HepG2 (cell line): ENCODE measurements around the gene S100A7. TPM values are rescaled to one million over a fixed set of nuclear protein-coding genes. Genes with fewer than 3 reads are reported as not detected.

Source experiments
- ATAC-seq: fragments of 200-7000 bp; cut with Tn5 transposase; 3 replicates; pipeline ENCODE4 v1.9.1; 2020; ENCODE audit warnings: mild to moderate bottlenecking, moderate library complexity
- BruUV-seq: library from RNA; stranded (reverse); fragments of 400-500 nt; replicated peaks from 2 replicates; lab custom pipeline; 2021; lab: Mats Ljungman, UMichigan
- CTCF ChIA-PET: fragments of 300-600 bp; formaldehyde crosslinking; extraction: SDS; loops from one replicate; lab custom pipeline; 2021; ENCODE audit warnings: low total read pairs, inconsistent platforms, low intra/inter-chr PET ratio; lab: Yijun Ruan, JAX
- POLR2A ChIA-PET: fragments of 350-600 bp; sonication (Branson Sonifier 250); formaldehyde crosslinking; loops from one replicate; lab custom pipeline; 2020; ENCODE audit warnings: antibody characterized with exemption, inconsistent platforms; lab: Yijun Ruan, JAX
- DNase-seq: peaks from one replicate; pipeline ENCODE4 v3.0.0-alpha.2; 2015; ENCODE audit warnings: low spot score
- FAIRE-seq: peaks from 3 replicates; lab custom pipeline; 2011; peaks lifted over from hg19 to GRCh38; lab: Jason Lieb, UNC
- H2AFZ ChIP-seq: one replicate; pipeline ENCODE4 v1.6.1; 2011; ENCODE audit warnings: low read length, inconsistent platforms
- H3K27ac ChIP-seq: fragments of 300-600 bp; 3 replicates; pipeline ENCODE4 v1.8.0; 2011; ENCODE audit warnings: mixed run types, mild to moderate bottlenecking, mixed read lengths, low read length, inconsistent platforms; ENCODE audit not compliant: insufficient read depth; ENCODE audit errors: extremely low read length
- H3K27me3 ChIP-seq, 2 experiments: fragments of 200-600 bp in 1 of 2; 2 replicates in 1 of 2; 3 replicates in 1 of 2; pipeline versions ENCODE4 v1.6.0 to v1.8.0; 2011; ENCODE audit warnings: low read length in 2 of 2, mild to moderate bottlenecking in 2 of 2, moderate library complexity in 2 of 2, inconsistent platforms in 1 of 2; ENCODE audit not compliant: insufficient read depth in 2 of 2, control insufficient read depth in 1 of 2
- H3K36me3 ChIP-seq, 2 experiments: fragments of 200-600 bp in 1 of 2; replicated peaks in 1 of 2; 2 replicates in 1 of 2; 3 replicates in 1 of 2; pipeline versions ENCODE4 v1.5.1 to v1.8.0; 2011; ENCODE audit warnings: low read length in 2 of 2, inconsistent platforms in 1 of 2; ENCODE audit not compliant: insufficient read depth in 2 of 2, control insufficient read depth in 1 of 2
- H3K4me1 ChIP-seq: 2 replicates; pipeline ENCODE4 v1.5.1; 2012; ENCODE audit warnings: low read length, inconsistent platforms; ENCODE audit not compliant: insufficient read depth
- H3K4me2 ChIP-seq: 2 replicates; pipeline ENCODE4 v1.6.0; 2011; ENCODE audit warnings: low read depth, low read length, inconsistent platforms
- H3K4me3 ChIP-seq, 3 experiments: fragments of 200-600 bp in 1 of 3; sonication (generic), shearing (Covaris generic) in 1 of 3; replicated peaks in 1 of 3; 2 replicates each; pipeline ENCODE4 v1.5.1; 2011 to 2016; ENCODE audit warnings: low read length in 3 of 3, inconsistent platforms in 2 of 3, low read depth in 2 of 3, mild to moderate bottlenecking in 2 of 3, control low read depth in 1 of 3, mixed read lengths in 1 of 3; ENCODE audit not compliant: insufficient read depth in 1 of 3
- H3K79me2 ChIP-seq: one replicate; pipeline ENCODE4 v1.6.1; 2011; ENCODE audit warnings: low read length, inconsistent platforms; ENCODE audit not compliant: insufficient read depth
- H3K9ac ChIP-seq: 2 replicates; pipeline ENCODE4 v1.6.0; 2011; ENCODE audit warnings: mild to moderate bottlenecking, low read depth, low read length, inconsistent platforms; ENCODE audit not compliant: insufficient read depth
- H3K9me3 ChIP-seq: 2 replicates; pipeline ENCODE4 v1.5.1; 2012; ENCODE audit warnings: mild to moderate bottlenecking, low read length
- H4K20me1 ChIP-seq: 2 replicates; pipeline ENCODE4 v1.6.0; 2011; ENCODE audit warnings: inconsistent platforms, mild to moderate bottlenecking, low read length, moderate library complexity; ENCODE audit not compliant: insufficient read depth
- FOXC1 ChIP-seq: sonication (generic); formaldehyde crosslinking; IDR thresholded peaks from 2 replicates; pipeline ENCODE4 v1.8.0; 2022; ENCODE audit warnings: mild to moderate bottlenecking, missing genetic modification reagents, borderline replicate concordance
- JUND ChIP-seq: sonication (generic); formaldehyde crosslinking; IDR thresholded peaks from 2 replicates; pipeline ENCODE4 v1.8.0; 2022; ENCODE audit warnings: mild to moderate bottlenecking, missing genetic modification reagents
- KDM2A ChIP-seq: sonication (generic); formaldehyde crosslinking; IDR thresholded peaks from 2 replicates; pipeline ENCODE4 v1.4.0; 2020; ENCODE audit warnings: low read depth, missing genetic modification reagents, borderline replicate concordance
- NR2F6 ChIP-seq, 2 experiments: IDR thresholded peaks; 2 replicates each; pipeline ENCODE4 v1.6.1; 2016; ENCODE audit warnings: antibody characterized with exemption in 1 of 2, mild to moderate bottlenecking in 1 of 2
- TBX2 ChIP-seq: sonication (generic); formaldehyde crosslinking; IDR thresholded peaks from 2 replicates; pipeline ENCODE4 v1.5.0; 2020; ENCODE audit warnings: missing genetic modification reagents, mild to moderate bottlenecking, borderline replicate concordance
- ZNF484 ChIP-seq: sonication (generic); formaldehyde crosslinking; IDR thresholded peaks from 2 replicates; pipeline ENCODE4 v1.5.1; 2020; ENCODE audit warnings: mild to moderate bottlenecking, low read depth, missing genetic modification reagents, borderline replicate concordance
- ZNF510 ChIP-seq: sonication (generic); formaldehyde crosslinking; IDR thresholded peaks from 2 replicates; pipeline ENCODE4 v1.4.0; 2020; ENCODE audit warnings: low read depth, mild to moderate bottlenecking, missing genetic modification reagents
- ZSCAN5A ChIP-seq: sonication (generic); formaldehyde crosslinking; IDR thresholded peaks from 2 replicates; pipeline ENCODE4 v1.8.0; 2022; ENCODE audit warnings: mild to moderate bottlenecking, missing genetic modification reagents, borderline replicate concordance
- WGBS: methylation state at CpG from one replicate; pipeline ENCODE4 v1.1.6; 2017; ENCODE audit warnings: low lambda C conversion rate; 5-methylcytosine and 5-hydroxymethylcytosine counted together
- in situ Hi-C: cut with HindIII; loops from 2 replicates; pipeline ENCODE4 v1.10.0; 2017; ENCODE audit warnings: low pct_unique_long_range_greater_than_20kb; ENCODE audit not compliant: extremely low pct_ligation_motif_present
- intact Hi-C: fragments of 100-400 bp; cut with micrococcal nuclease; formaldehyde crosslinking; loops from one replicate; pipeline ENCODE4 v1.10.0; 2022; ENCODE audit not compliant: unreplicated experiment
- polyA plus RNA-seq, 8 experiments: library from polyadenylated mRNA; depleted of rRNA in 3 of 8; stranded (reverse) in 7 of 8; unstranded in 1 of 8; fragments of >200 nt; fragmentation: Illumina TruSeq in 4 of 8; extraction: Trizol in 4 of 8; gene quantifications; 2 replicates each; pipeline versions ENCODE4 v1.2.1 to v1.2.3, GENCODE V29; 2011 to 2016; ENCODE audit warnings: low read depth in 4 of 8, missing spikeins in 1 of 8, mixed read lengths in 1 of 8; ENCODE audit not compliant: insufficient read depth in 1 of 8
- total RNA-seq, 5 experiments: library from RNA; depleted of rRNA; stranded (reverse); fragments of >200 nt; fragmentation: Illumina TruSeq; extraction: Trizol; gene quantifications; 2 replicates each; pipeline ENCODE4 v1.2.3, GENCODE V29; 2016; ENCODE audit warnings: low read depth in 1 of 5

The S100A7 gene
- total and polyA plus RNA-seq, 2 of the 13 experiments (the other 11 are each of a cell fraction or from before 2014, with no cell fraction given) = not detected

- no peak overlapping the region for H3K4me3 ChIP-seq
- H3K27me3 ChIP-seq = no peaks in the 10 kb centered on the region
- no peak for FAIRE-seq
- POLR2A ChIA-PET = no interaction called here
- H2AFZ ChIP-seq = no peak overlapping the region
- no peaks in the 10 kb centered on the region for H3K4me1 ChIP-seq
- CTCF ChIA-PET = no interaction called here
- no peak overlapping the region for H3K27ac ChIP-seq
- H3K9me3 ChIP-seq = no peaks in the 10 kb centered on the region
- H3K79me2 ChIP-seq = no peaks in the 10 kb centered on the region
- no peak for TF ChIP-seq TBX2
- TF ChIP-seq KDM2A = no peak
- TF ChIP-seq NR2F6 (IDR thresholded peaks at IDR 0.05) = no peak
- TF ChIP-seq NR2F6 (CRISPR knock-in tag; IDR thresholded peaks at IDR 0.05) = no peak
- no peak for TF ChIP-seq ZNF484
- no peak for TF ChIP-seq ZNF510 (CRISPR knock-in tag)
- no peak for TF ChIP-seq ZSCAN5A (CRISPR knock-in tag)
- no peak for TF ChIP-seq FOXC1 (CRISPR knock-in tag)
- TF ChIP-seq JUND (CRISPR knock-in tag) = no peak
- ATAC-seq = no peak
- in situ Hi-C loops (no loop called here), intact Hi-C loops (no loop called here)
- 0% methylated on average over 2 of the region's 2 CpGs for WGBS
- BruUV-seq = no TSS peak
- H3K4me2 ChIP-seq = no peak overlapping the region
- no peaks in the 10 kb centered on the region for H4K20me1 ChIP-seq
- no peak overlapping the region for H3K9ac ChIP-seq
- DNase-seq = no peak
- H3K36me3 ChIP-seq = no peaks in the 10 kb centered on the region
These were observed 30.3 kb downstream of the S100A7 start for GRCh38 chr1:153430166-153430553.
